GM19240 (cell line): ENCODE results near the gene E2F7.
A peak's percentile ranks its signal among the peaks of the same experiment; 100 is the strongest.

Source experiments
- DNase-seq: peaks from one replicate; pipeline ENCODE4 v3.0.0; 2011; ENCODE audit warnings: low spot score; ENCODE audit not compliant: insufficient read length

The E2F7 gene

DNA sequence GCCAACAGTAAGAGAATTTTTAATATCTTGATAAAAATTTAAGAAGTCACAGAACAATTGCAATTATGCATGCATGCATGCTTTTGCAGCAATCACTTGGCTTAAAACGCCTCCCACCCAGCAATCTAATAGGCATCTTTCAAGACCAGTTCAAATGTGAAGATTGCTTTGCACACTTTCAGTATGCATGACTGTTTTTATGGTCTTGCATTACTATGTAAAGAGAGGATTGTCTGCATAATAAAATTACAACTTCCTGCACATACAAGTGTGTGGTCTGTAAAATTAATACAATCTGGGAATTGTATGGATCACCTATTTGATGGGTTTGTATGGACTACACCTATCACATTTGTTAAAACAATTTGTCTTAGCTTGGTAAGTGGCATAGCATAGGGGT lies 48.8 kb downstream of the E2F7 start:
- no peak for DNase-seq

- DNase-seq, result no peak
Measured at GRCh38 chr12:77013091-77013490, 52.3 kb downstream of the E2F7 start.

- peak; percentile 25 for DNase-seq
Measured at GRCh38 chr12:77010691-77011548, 54.4 kb downstream of the E2F7 start.

DNA sequence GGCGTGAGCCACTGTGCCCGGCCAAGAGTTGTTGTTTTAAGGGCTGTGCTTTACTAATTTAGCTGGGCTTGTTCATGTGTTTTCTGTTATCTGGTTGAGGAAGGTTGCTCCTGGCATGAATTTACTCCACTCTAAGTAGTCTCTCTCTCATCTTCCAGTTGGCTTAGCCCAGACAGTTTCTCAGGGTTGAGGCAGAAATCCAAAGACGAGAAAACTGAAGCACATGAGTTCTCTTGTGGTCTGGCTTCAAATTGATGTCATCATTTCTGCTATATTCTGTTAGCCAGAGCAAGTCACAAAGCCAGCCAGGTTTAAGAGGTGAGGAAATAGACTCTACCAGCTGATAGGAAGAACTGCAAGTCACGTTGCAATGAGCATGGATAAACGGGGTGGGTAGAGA lies 57.9 kb downstream of the E2F7 start:
- DNase-seq, result no peak

DNA sequence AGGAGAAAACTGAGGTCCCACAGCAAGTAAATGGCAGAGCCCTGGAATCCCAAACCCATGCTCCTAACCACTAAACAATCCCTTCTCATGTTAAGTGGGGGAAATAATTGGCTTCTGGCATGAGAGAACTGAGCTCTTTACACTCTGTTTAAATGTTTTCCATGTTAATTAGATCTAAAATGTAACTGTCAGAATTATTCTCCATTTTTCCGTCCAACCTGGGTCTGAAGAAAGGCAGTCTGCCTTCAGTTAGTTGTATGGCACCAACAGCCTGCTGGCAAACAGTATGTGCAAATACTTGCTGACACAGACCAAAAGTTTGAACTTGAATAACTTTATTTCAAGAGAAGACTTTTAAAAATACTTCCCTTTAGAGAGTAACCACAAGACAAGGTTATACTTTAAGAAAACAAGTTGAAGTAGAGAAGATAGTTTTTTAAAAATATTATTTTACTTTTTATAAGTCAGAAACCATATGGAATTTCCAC lies 59.7 kb downstream of the E2F7 start:
- no peak for DNase-seq

- DNase-seq, result no peak
Measured at GRCh38 chr12:77003914-77004313, 61.5 kb downstream of the E2F7 start.

DNA sequence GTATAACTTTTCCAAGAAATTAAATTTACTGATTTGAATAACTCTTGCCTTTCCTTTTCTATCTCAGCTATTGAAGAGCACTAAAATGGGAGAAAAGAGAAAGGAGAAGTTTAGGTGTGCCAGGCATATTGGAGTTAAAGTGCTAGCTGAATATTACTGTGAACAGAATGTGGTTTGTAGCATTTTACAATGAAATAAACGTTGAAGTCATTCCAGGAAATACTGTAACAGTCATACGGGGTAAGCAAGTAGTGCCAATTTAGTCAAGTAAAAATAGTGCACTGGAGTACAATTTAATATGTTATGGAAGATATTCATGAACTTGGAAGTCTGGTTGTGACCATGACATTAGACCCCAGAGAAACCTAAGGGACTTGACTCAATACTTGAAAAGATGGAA lies 62.1 kb downstream of the E2F7 start:
- no peak for DNase-seq

GRCh38 chr12:77002382-77002781 lies 63.0 kb downstream of the E2F7 start:
- DNase-seq, result no peak

- DNase-seq, result no peak
Measured at GRCh38 chr12:77001276-77001675, 64.1 kb downstream of the E2F7 start.

GRCh38 chr12:76998908-76999556 lies 66.3 kb downstream of the E2F7 start:
- DNase-seq, result no peak

- DNase-seq, result no peak
Measured at GRCh38 chr12:76998386-76998785, 67.0 kb downstream of the E2F7 start.

DNA sequence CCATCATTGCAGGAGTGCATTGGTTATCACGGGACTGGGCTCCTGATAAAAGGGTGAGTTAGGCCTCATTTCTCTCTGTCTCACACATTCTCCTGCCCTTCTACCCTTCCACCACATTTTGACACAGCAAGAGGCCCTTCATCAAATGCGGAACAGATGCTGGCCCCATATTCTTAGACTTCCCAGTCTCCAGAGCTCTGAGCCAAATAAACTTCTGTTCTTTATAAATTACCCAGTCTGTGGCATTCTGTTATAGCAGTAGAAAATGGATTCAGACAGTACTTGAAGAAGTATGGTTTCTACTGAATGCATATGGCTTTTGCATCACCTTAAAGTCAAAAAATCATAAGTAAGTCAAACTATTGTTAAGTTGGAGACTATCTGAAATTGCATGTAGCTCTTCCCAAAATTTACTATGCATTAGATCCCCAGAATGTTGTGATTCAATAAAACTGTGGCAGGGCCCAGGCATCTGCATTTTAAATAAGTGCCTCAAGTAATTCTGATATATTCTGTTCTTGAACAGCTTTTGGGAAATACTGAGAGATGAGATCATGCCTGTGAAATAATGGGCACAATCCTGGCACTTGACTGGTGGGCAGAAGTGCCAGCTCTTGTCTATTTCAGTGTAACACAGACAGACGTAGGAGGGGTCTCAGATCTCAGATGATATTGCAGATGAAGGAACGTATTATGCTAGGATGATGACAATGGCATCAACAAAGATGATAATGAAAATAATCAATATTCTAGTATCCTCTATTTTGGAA lies 68.2 kb downstream of the E2F7 start:
- DNase-seq, result no peak

- no peak for DNase-seq
Measured at GRCh38 chr12:76990716-76991115, 74.7 kb downstream of the E2F7 start.

DNA sequence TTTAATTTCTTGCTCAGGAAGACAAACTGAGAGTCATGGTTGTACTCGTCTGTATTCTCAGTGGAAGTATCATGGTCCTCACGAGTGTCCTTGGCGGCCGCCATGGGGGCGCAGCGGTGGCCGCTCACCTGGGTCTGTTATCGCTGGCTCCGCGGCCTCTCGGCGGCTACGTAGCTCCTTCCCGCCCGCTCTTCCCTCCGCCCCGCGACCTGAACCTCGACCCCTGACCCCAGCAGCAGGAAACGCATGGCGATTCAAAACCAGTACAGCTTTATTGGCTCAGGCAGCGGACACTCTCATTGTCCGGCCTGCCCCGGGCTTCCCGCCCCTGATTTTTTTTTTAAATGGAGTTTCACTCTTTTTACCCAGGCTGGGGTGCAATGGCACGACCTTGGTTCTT lies 80.8 kb downstream of the E2F7 start:
- no peak for DNase-seq

DNA sequence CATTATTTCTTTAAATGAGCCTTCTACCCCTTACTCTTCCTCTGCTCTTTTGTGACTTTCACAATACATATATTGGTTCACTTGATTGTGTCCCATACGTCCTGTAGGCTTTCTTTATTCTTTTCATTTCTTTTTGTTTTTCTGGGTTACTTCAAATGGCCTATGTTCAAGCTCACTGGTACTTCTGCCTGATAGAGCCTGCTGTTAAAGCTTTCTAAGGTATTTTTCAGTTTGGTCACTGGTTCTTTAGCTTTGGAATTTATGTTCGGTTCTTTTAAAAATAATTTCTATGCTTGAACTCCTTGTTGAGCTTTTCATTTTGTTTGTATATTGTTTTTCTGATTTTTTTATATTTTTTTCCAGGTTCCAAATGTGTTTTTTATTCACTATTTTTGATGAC lies 81.9 kb downstream of the E2F7 start:
- no peak for DNase-seq

GRCh38 chr12:76980196-76980595 lies 85.2 kb downstream of the E2F7 start:
- DNase-seq, result no peak

DNA sequence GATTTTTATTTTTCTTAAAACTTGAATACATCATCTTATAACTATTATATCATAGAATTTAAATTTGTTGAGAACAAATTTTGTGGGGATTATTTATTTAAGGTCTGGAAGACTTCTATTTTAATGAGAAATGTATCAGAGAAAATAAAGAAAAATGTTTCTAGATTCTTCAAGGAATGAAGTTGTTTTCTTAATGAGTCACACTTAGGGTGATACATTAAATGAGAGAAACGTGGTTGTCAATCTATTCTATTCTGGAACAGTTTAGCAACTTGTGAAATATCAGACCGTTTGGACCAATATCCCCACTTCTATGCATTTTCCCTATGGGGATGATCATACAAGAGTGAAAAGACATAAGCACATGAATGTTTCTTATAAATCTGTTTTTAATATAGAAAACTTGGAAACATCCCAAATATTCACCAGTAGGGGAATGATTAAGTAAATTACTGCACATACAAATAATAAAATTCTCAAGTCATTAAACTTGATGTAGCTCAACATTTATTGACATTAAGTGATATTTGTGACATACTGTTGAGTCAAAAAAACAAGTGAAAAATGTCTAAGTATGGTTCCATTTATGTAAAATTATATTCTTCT lies 88.5 kb downstream of the E2F7 start:
- DNase-seq, result no peak
